ENCODE measurements around the gene DDX25.
A peak's percentile ranks its signal among the peaks of the same experiment; 100 is the strongest.

DNA sequence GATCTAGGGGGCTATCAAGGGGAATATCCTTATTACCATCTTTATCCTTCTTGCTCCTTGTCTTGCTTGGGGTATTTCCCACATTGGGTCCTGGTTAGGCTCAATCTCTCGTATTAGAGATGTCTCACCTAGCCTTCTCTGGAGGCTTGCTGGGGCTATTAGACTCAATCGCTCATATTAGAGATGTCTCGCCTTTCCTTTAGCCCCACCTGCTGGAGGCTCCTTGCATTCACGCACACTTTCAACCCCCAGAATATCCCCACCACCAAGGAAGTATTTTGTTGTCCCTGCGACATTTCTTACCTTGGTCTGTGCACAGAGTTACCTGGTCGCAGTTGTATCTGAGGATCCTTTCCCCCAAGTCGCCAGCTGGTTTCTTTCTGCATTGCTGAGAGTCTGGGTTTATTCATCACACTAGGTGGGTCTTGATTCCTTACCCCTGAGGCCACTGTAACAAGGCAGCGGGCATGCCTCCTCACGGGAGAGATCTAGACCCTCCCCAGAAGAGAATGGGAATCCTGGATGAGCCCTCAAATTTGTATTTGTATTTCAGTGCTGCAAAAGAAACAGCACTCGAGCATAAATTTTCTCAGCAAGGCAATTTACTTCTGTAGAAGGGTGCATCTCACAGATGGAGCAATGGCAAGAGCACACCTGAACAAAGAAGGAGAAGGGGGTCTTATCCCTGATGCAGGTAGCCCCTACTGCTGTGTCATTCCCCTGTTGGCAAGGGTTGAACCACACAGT lies 32.7 kb upstream of the DDX25 start:
- TF ChIP-seq, protein P1, sequence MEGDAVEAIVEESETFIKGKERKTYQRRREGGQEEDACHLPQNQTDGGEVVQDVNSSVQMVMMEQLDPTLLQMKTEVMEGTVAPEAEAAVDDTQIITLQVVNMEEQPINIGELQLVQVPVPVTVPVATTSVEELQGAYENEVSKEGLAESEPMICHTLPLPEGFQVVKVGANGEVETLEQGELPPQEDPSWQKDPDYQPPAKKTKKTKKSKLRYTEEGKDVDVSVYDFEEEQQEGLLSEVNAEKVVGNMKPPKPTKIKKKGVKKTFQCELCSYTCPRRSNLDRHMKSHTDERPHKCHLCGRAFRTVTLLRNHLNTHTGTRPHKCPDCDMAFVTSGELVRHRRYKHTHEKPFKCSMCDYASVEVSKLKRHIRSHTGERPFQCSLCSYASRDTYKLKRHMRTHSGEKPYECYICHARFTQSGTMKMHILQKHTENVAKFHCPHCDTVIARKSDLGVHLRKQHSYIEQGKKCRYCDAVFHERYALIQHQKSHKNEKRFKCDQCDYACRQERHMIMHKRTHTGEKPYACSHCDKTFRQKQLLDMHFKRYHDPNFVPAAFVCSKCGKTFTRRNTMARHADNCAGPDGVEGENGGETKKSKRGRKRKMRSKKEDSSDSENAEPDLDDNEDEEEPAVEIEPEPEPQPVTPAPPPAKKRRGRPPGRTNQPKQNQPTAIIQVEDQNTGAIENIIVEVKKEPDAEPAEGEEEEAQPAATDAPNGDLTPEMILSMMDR (IDR thresholded peaks at IDR 0.05) = peak in 6 of 7 experiments; percentile 18 to 40 (median 26)
- TF ChIP-seq POLR2A (IDR thresholded peaks at IDR 0.05) = no peak

Data from body of pancreas (tissue), 4 donors.